RPMI8226 (cell line): ENCODE results near the gene PAX3.

Experiments
- DNase-seq: peaks from one replicate; pipeline ENCODE4 v3.0.0-alpha.2; 2015

Gene PAX3

DNA sequence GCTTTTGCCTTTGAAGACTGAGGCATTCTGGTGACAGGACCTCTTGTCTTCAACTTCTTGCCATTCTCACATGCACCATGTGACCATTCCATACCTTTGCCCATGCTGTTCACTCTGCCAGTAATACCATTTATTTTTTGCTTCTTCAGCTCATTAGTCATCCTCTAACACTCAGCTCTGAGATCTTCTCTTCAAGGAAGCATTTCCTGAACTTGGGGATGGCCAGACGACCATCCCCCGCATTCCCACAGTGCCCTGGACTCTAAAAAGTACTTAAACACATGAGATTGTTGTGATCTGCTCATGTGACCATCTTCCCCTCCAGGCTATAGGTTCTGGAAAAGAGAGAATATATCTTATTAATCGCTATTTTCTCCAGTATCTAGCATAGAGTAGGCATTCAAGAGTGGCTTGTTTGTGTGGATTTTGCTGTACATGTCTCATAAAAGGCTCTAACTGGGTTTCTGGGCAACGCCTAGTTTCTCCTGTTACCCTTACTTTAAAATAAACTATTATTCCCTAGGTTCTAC is 33.9 kb downstream of the PAX3 start:
- no peak for DNase-seq

DNA sequence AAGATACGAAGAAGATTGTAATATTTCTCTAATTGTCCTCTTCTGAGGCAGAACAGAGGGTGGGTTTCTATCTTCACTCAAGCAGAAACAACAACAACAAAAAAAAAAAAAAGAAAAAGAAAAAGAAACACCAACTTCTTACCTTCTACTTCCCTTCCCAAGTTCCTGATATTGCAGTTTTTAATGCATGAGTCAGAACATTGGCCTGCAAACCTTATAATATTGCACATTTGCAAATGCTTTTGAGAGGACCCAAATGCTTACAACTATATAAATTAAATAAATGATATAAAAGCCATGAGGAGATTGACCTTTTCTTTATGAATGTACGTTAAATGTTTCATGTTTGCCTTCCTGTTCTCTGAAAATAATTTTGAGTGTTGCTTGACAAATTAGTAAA is 37.3 kb downstream of the PAX3 start:
- no peak for DNase-seq

DNA sequence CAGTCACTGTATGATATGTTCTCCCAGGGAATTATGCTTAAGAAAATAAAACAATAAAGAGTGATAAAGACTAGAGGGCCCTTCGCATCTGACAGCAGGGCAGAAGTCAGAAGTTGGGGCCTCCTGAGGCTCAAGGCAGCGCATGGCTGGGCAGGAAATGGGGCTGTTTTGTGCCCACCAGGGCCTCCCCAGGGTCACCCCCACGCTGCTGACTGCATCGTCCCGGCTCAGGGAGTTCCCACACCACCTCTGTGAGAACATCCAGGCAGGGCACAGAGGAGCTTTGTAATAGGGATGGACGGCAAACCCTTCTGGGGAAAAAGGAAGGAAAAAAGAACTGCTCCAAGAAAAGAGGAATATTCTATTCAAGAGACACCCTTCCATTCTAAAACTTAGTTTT is 41.2 kb downstream of the PAX3 start:
- DNase-seq, result no peak

DNA sequence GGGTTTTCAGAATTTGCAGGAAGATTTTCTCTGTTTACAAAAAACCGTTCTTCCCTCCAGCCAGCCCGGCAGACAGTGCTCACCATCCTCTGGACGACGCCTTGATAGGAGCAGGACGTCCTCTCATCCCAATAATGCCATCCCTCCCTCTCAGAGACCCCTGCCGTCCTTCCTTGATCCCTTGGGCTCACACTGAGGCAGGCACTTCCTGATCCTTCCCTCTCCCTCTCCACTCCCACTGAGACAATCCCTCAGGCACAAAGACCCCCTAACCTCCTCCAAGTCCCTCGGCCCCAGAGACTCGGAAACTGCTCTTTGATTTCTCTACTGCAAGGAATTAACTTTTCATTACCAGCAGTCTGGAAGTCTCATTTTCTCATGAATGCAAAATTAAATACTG is 42.5 kb downstream of the PAX3 start:
- no peak for DNase-seq

DNA sequence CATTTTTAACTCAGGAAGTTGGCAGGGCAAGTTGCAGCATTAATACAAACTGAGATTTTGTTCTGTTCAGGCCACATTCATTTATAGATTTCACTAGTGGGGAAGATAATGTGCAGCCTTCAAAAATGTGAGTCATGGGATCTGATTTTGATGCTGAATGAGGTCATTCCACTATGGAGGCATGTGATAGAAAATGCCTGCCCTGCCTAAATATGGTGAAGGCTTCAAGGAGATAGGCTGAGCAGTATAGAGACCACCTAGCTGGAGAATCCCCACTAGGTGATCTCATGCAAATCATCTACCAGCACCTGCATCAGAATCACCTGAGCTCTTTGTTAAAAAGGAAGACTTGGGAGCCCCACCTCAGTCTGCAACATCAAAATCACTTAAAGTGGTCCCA is 43.7 kb downstream of the PAX3 start:
- no peak for DNase-seq

DNA sequence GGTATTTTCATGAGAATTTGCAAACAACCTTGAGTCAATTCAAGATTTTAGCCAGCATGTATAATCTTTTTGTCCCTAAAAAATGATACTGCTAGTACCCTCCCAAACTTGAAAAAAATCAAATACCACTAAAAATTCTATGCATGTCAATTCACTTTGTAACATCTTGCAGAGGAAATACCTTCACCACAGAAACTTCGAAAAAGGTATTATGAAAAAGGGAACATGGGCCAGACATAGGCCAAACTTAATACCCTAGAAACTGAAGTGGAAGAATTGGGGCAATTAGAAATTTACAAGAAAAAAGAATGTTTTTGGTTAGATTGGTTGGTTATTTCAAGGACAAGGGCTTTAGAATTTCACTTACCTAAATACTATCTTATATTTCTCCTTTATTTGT is 48.5 kb downstream of the PAX3 start:
- no peak for DNase-seq

DNA sequence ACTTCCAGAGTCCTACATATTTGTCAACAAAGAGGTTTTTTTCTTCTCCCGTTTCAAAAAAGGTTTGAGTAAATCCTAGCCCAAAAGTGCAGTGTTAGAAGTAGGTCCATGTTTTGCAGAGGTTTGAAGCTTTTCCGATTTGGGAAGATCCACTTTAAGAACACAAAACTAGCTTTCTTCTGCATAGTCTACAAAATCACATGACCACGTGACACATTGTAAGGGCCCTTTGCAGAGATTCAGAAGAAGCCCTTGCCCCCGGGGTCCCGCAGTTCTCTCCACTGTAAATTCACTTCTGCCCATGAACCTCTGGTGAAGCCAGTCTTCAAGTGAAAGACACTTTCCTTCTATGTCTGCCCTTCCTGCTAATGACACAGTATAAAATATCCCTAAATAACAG is 49.4 kb downstream of the PAX3 start:
- DNase-seq, result no peak

DNA sequence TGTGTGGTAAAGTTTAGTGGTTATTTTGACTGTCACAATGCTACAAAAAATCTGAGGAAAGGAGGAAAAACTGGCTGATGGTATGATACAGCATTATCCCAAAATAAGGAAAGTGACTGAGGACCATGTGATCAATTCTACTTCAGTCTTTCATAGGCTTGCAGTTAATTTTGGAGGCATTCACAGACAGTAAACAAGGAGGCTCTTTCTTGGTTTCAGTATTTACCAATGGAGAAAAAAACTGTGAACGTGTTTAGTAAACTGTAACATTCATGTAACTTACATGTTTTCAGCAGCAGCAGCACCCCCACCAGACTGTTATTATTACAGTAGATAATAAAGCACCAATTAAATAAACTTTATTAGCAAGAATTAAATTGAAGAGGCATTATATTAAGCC is 50.0 kb downstream of the PAX3 start:
- no peak for DNase-seq

DNA sequence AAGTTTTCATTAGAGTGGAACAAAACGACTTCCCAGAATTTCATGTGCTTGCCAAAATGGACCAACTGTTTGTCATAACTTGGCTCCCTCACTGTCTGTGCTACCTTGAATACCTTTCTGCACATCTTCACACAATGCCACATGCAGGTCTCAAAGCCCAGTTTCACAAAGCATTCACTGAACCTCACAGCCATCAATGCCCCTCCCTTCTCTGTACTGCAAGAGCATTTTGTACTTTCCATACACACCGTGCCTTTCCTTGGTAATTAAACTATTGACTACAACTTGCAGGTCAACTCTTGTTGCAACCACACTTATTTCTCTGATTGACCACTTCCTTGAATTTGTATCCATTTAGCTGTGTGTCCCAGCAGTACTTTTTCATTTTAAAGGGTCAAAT is 50.5 kb downstream of the PAX3 start:
- DNase-seq, result no peak

DNA sequence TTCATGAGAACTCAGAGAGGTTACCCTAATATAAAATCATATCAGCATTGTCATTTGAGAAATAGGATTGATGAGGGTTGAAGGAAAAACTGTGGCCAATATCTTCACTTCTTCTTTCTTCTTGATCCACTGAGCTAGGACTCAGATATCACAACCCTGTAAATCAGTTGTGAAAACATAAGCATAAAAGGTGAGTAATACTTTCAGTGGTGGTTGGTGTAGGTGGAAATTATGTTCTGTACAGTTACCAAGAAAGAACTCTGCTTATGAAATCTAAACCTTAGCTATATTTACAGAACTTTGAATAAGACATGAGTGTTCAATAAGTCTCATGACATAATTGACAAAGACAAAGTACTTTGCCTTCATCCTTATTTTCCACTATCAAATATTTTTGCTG is 56.3 kb downstream of the PAX3 start:
- no peak for DNase-seq

DNA sequence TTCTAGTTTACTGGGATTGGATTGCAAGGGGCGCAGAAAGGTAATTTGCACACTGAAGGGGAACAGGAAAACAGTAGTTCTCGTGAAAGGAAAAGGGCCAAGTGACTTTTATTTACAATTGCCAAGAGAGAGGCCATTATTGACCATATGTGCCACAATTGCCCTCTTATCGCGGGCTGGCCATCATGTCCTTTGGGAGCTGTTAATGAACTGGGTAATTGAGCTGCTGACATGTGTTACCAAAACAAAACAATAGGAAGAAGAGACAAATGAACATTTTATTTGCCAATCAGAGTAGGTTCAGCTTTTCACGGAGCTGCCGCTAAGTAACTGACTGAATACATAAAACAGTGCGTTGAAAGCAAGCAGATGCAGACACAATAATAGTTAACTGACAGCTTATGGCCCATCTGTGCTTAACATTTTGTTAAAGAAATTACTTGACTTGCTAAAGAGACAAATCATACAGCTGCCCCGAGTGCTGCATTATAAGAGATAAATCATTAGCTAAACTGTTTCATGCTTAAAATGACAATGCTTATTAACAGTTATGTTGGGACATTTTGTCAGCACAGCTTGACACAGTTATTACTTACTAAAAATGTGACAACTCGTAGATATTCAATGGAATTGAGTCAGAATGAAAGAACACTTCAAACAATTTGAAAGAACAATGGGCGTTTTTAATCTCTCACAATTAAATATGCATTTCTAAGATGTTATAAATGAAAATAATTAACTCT is 57.5 kb downstream of the PAX3 start:
- DNase-seq, result no peak

DNA sequence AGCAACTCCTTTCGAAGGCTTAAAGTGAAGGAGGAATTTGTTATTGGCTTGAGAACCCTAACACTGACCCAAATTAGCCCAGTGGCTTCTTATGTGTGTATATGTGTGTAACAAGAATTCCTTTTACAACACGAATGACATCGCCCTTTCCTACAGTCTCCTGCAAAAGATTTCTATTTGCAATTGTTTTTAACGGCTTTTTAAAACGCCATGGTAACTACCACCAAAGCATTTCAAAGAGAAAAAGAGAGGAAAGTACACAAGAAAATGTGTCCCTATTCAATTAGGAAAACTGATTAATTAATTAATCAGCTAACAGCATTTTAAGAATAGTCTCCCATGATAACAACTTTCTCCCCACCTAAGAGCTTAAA is 58.1 kb downstream of the PAX3 start:
- no peak for DNase-seq

DNA sequence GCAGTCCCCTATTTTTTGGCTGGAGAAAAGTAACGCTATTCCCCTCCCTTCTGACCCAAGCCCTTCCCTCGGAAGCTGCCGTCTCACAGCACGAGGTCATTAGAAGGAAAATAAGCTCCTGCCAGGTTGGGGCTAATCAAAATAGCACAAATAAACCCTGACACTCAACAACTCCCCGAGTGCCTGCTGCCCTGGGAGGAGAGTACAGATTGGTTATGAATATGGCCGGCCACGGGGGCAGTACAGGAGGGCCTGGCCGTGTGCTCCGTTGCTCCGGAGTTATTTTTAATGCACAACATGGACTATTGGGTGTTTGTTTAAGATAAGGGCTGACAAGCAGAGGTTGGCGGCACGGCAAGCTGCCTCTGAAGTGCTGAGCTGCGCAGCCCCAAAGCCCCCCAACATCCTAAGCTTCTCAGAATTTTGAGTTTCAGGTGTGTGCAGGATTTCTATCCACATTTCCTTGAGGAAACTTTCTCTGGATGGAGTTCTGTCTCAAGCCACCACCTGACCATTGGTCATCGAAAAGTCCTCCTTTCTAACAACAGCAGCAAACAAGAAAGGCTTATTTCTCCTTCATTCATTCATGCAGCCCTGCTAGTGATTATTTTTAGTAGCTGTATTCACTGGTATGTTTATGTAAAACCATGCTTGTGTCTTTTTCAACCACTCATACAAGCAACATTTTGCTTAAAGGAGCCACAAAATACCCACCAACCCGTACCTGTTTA is 58.7 kb downstream of the PAX3 start:
- DNase-seq, result no peak

DNA sequence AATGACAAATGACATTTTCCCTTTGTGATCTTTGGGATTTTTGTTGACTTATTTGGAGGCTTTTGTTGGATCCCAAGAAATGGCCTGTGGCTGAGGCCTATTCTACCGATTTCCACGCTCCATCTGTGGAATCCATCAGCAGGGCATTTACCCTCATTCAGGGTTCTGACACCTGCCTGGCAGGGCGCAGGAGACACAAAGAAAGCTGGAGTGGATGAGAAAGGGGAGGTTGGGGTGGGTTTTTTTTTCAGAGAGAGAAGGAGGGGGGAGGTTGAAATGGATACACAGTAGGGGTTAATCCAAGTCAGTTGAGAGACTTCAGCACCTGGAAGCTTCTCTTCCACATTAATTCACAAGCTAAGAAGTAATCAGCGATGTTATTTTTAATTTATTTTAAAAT is 59.7 kb downstream of the PAX3 start:
- DNase-seq, result no peak

DNA sequence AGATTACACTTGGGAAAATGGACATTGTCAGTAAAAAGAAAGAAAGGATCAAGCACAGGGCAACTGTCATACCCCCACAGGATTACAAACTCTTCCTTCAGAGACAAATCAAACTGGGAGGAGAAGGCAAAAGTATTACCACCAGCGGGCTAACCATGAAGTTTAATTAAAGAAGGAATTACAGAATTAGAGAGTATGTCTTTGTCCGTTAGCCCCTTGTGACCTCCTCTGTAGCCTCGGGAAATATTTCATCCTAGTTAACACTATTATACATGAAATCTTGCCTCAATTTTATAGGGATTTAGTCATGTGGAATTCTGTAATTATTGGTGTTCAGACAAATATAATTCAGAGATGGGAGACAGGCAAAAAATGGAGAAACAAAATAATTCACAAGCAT is 60.7 kb downstream of the PAX3 start:
- DNase-seq, result no peak

DNA sequence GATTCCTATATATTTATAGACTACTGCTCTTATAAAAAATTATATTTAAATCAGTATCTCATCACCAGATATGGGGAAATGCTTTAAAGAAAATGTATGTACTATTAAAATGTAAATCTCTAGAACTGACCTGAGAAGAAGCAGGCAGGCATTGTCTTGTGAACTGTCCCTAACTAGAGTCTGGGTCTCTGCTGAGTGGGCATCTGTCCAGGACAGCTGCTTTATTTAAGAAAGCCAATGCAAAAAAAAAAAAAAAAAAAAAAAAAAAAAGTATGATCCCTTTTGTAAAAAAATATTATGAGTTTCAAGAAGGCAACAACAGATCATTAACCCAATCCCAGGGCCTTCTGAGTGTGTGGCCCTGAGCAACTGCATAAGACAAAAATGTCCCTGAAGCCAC is 66.0 kb downstream of the PAX3 start:
- DNase-seq, result no peak

DNA sequence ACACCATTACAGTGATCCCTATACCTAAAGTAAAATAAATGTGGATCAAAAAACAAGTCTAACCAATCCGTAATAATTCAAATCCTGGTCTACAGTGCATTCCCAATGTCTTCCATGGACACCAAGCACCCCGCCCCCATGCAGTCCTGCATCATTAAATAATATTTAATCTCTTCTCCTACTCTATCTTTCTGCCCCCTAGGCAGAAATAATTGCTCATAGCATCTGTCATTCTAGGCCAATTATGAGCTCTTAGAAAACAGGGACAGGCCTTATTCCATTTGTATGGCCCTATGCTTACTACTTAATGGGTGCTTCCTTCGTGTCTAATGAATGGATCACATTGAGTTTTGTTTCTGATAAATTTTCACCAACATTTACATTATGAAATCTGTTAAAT is 66.4 kb downstream of the PAX3 start:
- no peak for DNase-seq

DNA sequence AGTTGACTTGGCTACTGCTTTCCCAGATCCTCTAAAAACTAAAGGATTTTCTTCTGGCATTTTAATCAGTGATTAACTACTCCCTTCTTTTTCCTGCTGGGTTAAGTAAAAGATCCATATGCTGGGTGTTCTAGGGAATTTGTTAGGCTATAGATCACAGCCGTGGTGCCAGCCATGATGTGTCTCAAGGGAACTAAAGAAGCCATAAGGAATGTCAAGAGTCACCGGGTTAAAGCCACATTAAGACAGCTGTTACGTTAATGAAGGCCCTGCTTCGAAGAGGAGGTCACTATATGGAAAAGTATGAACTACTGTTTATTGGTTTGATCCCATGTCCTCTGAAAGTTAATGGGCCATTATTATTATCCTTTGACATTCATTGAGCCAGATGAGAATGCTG is 70.7 kb downstream of the PAX3 start:
- no peak for DNase-seq

DNA sequence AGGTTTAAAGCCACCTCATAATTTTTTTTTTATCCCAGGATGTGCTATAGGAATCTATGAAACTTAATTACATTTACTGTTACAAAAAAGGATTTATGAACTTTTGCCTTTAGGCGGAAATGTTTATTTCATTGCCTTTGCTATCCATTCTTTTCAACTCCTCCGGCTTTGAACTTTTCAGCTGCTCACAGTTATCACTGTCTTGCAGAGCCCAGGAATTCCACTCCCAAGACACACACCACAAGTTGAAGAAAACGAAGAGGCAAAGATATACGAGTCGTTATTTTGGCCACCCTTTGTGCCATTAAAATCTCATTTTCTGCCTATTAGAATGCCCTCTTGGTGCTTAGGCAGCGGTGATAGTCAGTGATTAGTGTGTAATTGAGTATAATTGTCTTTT is 80.0 kb downstream of the PAX3 start:
- no peak for DNase-seq

DNA sequence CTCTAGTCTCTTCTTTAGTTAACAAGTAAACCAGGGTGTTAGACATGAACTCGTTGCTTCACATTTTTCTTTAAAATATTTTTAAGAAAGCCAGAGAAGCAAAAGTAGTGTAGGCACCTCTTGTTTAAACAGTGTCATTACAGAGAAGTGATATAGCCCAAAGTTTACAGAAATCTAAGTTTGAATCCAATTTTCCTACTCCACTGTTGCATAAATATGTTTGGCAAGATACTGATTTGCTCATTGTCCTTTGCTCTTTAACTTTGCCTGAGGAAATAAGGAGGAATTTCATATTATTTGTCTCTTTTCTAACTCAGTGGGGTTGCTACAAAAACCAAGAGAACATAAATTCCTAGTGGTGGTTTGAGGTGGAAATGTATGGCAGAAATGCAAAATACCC is 81.1 kb downstream of the PAX3 start:
- DNase-seq, result no peak

DNA sequence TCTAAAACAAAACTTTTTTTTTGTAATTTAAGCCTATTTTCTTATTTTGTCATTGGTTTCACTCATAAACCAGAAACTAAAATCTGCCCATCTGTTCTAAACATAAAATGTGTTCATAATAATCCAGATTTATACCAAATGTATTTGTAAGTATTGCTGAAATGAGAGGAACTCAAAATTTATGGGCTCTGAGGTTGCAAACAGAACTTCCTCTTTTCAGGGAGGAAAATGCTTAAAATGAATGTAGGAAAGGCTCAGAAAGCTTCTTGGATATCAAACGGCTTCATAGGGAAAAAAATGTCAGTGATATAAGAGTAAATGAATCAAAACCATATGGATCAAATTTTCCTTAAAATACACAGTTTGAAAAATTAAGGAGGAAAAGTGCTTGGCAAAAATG is 83.9 kb downstream of the PAX3 start:
- no peak for DNase-seq

DNA sequence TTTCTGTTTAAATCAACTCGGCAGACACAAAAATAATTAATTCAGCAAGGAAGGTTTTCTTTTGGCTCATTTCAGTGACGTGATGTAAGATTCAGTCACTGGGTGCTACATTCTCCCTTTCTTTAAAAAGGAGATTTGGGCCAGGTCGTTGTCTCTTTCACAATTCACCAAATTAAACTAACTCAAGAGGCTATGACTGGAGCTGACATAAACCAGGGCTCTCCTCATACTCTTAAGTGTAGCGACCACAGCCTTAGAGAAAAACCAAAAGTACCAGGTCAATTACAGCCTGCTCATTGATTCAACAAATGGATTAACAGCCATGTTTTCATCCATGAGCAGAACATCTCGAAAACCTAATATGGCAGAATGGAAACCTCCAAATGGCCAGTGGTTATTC is 85.7 kb downstream of the PAX3 start:
- no peak for DNase-seq

DNA sequence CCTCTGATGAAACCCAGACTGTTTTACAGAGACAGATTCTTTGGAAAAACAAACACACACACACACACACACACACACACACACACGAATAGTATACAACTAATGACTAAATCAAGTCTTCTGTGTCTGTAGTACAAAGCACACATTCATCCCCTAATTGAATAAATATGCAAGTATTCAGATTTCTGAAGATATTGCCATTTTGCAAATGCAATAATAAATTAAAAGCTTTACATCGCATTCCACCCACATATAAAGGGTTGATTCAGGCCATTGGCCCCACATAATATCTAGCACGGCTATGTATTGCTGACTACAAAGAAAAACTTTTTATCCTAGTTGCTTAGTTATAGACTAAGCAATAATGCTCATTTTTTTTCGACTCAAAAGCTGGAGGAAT is 86.2 kb downstream of the PAX3 start:
- no peak for DNase-seq

DNA sequence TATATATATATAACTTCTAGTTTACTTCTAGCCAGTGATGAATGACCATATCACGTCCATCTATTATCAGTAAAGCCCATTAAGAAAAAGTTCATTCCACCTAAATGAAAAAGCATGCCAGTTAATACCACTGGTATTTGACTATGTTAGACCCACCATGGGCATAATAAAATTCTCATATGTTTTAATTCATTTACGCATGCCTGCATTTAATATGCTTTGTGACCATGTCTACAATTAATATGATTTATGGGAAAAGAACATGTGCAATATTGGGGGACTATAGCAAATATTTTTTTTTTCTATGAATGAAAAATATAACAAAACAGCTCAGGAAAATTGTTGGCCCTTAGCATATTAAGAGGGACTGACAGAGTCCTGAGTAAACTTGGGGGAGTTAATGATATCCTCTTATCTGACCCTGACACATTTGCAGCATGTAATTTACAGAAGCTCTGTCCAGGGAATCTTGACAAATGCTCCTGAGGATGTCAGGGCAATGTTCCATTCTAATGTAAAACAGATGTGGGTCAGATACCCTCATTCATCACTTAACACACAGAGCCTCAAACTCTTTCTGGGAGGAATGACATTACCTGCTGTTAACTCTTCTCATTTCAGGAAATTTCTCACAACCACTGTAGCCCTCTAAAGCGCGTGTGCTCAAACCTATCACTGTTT is 90.6 kb downstream of the PAX3 start:
- DNase-seq, result no peak
